COLO668 (cell line): ENCODE results near the gene CDK11A.
"Not testable (repeated sequence)": the region's sequence is repeated elsewhere in the genome, so short reads cannot be mapped to it uniquely, and the experiment has no call there.

ENCODE experiments used
- DNase-seq: peaks from one replicate; lab custom pipeline; 2025; ENCODE audit not compliant: unreplicated experiment; lab: John Stamatoyannopoulos, UW

Gene CDK11A

GRCh38 chr1:1664318-1664717, 59.8 kb downstream of the CDK11A start:
- not testable (repeated sequence) for DNase-seq

- DNase-seq, result not testable (repeated sequence)
These were observed 61.2 kb downstream of the CDK11A start for GRCh38 chr1:1662830-1663560.

- DNase-seq, result not testable (repeated sequence)
These were observed 61.8 kb downstream of the CDK11A start for GRCh38 chr1:1662392-1662791.

- DNase-seq, result peak; percentile 97
These were observed 65.3 kb downstream of the CDK11A start, which contains the start of gene CDK11B for GRCh38 chr1:1658583-1659549. CDK11B (minus strand) TSS chr1:1659004; CDS start chr1:1657485, 1,519 bp downstream.
